H1 (cell line): ENCODE measurements around the gene INF2. TPM values are rescaled to one million over a fixed set of nuclear protein-coding genes. Genes with fewer than 3 reads are reported as not detected.

Experiments
- CTCF ChIA-PET: fragments of 300-600 bp; sonication (Branson Sonifier 250); formaldehyde crosslinking; loops from one replicate; lab custom pipeline; 2021; ENCODE audit not compliant: partially characterized antibody; lab: Charles Lee
- POLR2A ChIA-PET: fragments of 300-600 bp; sonication (Branson Sonifier 250); formaldehyde crosslinking; loops from one replicate; lab custom pipeline; 2021; ENCODE audit warnings: inconsistent platforms; ENCODE audit not compliant: partially characterized antibody; lab: Charles Lee
- DNase-seq, 2 experiments: peaks; one replicate each; pipeline versions ENCODE4 v3.0.0 to v3.0.0-alpha.2; 2010 to 2022; ENCODE audit warnings: low spot score in 2 of 2, low read depth in 1 of 2, mixed read lengths in 1 of 2
- FAIRE-seq: peaks from 2 replicates; lab custom pipeline; 2011; peaks lifted over from hg19 to GRCh38; lab: Jason Lieb, UNC
- H2AFZ ChIP-seq: 2 replicates; pipeline ENCODE4 v1.8.1; 2012; ENCODE audit warnings: low read length, inconsistent platforms
- H2AK5ac ChIP-seq: 2 replicates; pipeline ENCODE4 v1.6.1; 2013; ENCODE audit warnings: low read depth, low read length
- H2BK120ac ChIP-seq: replicated peaks from 2 replicates; pipeline ENCODE3; 2013; ENCODE audit warnings: low read depth, low read length, inconsistent platforms
- H2BK12ac ChIP-seq: 2 replicates; pipeline ENCODE4 v1.6.1; 2013; ENCODE audit warnings: low read depth, low read length
- H2BK15ac ChIP-seq: 2 replicates; pipeline ENCODE4 v1.6.1; 2013; ENCODE audit warnings: low read length
- H2BK20ac ChIP-seq: 2 replicates; pipeline ENCODE4 v1.6.1; 2013; ENCODE audit warnings: low read length
- H2BK5ac ChIP-seq: 2 replicates; pipeline ENCODE4 v1.6.1; 2013; ENCODE audit warnings: low read depth, low read length
- H3K14ac ChIP-seq: 2 replicates; pipeline ENCODE4 v1.6.1; 2013; ENCODE audit warnings: inconsistent platforms; ENCODE audit not compliant: insufficient read length
- H3K18ac ChIP-seq: 2 replicates; pipeline ENCODE4 v1.6.1; 2013; ENCODE audit warnings: low read length; ENCODE audit errors: extremely low read depth
- H3K23ac ChIP-seq: 2 replicates; pipeline ENCODE4 v1.6.1; 2013; ENCODE audit warnings: inconsistent platforms; ENCODE audit not compliant: insufficient read length
- H3K23me2 ChIP-seq: 2 replicates; pipeline ENCODE4 v1.6.1; 2013; ENCODE audit warnings: low read depth, low read length
- H3K27ac ChIP-seq: 2 replicates; pipeline ENCODE4 v1.6.1; 2011; ENCODE audit warnings: low read depth, low read length, inconsistent platforms
- H3K27me3 ChIP-seq, 4 experiments: replicated peaks in 1 of 4; 1 replicate in 1 of 4; 2 replicates in 3 of 4; pipeline versions ENCODE4 v1.6.1 to v1.8.1; 2011 to 2013; ENCODE audit warnings: low read length in 3 of 4, mild to moderate bottlenecking in 3 of 4, inconsistent platforms in 2 of 4, mixed read lengths in 2 of 4, moderate library complexity in 1 of 4; ENCODE audit not compliant: control insufficient read depth in 3 of 4, insufficient read depth in 3 of 4; ENCODE audit errors: extremely low read depth in 1 of 4
- H3K36me3 ChIP-seq, 4 experiments: 2 replicates each; pipeline versions ENCODE4 v1.6.1 to v1.8.1; 2011 to 2013; ENCODE audit warnings: mild to moderate bottlenecking in 4 of 4, low read length in 3 of 4, moderate library complexity in 2 of 4, control low read depth in 1 of 4, inconsistent platforms in 1 of 4; ENCODE audit not compliant: insufficient read depth in 4 of 4, control insufficient read depth in 2 of 4
- H3K4ac ChIP-seq: replicated peaks from 2 replicates; pipeline ENCODE3; 2013; ENCODE audit warnings: low read length, low read depth, mixed read lengths, inconsistent platforms; ENCODE audit not compliant: insufficient read length
- H3K4me1 ChIP-seq, 4 experiments: replicated peaks in 1 of 4; 1 replicate in 1 of 4; 2 replicates in 3 of 4; pipeline versions ENCODE4 v1.6.1 to v1.8.1; 2011 to 2013; ENCODE audit warnings: low read length in 3 of 4, inconsistent platforms in 2 of 4, mixed read lengths in 1 of 4; ENCODE audit not compliant: insufficient read depth in 4 of 4, control insufficient read depth in 3 of 4
- H3K4me2 ChIP-seq, 2 experiments: 2 replicates each; pipeline versions ENCODE4 v1.6.1 to v1.8.1; 2011 to 2013; ENCODE audit warnings: low read depth in 2 of 2, low read length in 2 of 2, control low read depth in 1 of 2, inconsistent platforms in 1 of 2, mild to moderate bottlenecking in 1 of 2; ENCODE audit not compliant: insufficient read depth in 1 of 2
- H3K4me3 ChIP-seq, 4 experiments: fragments of 200-600, 300-600 bp in 1 of 4; sonication (generic), shearing (Covaris generic), sonication (Bioruptor Twin) in 1 of 4; 2 replicates each; pipeline versions ENCODE4 v1.5.1 to v1.8.1; 2011 to 2016; ENCODE audit warnings: low read length in 4 of 4, low read depth in 3 of 4, control low read depth in 2 of 4, inconsistent platforms in 2 of 4, mild to moderate bottlenecking in 2 of 4, mixed read lengths in 1 of 4, moderate library complexity in 1 of 4; ENCODE audit not compliant: insufficient read depth in 2 of 4; ENCODE audit errors: extremely low read depth in 1 of 4
- H3K56ac ChIP-seq: replicated peaks from 2 replicates; pipeline ENCODE3; 2013; ENCODE audit warnings: low read depth, mild to moderate bottlenecking, mixed read lengths, low read length, inconsistent platforms; ENCODE audit not compliant: insufficient read length
- H3K79me1 ChIP-seq: 2 replicates; pipeline ENCODE4 v1.6.1; 2013; ENCODE audit warnings: low read depth, low read length, control low read depth
- H3K79me2 ChIP-seq, 2 experiments: 2 replicates each; pipeline versions ENCODE4 v1.6.1 to v1.8.1; 2012 to 2013; ENCODE audit warnings: low read length in 2 of 2, mild to moderate bottlenecking in 2 of 2, inconsistent platforms in 1 of 2; ENCODE audit not compliant: insufficient read depth in 2 of 2, control insufficient read depth in 1 of 2
- H3K9ac ChIP-seq, 4 experiments: replicated peaks in 1 of 4; 1 replicate in 1 of 4; 2 replicates in 3 of 4; pipeline versions ENCODE4 v1.6.1 to v1.8.1; 2011 to 2013; ENCODE audit warnings: low read depth in 3 of 4, low read length in 3 of 4, control low read depth in 2 of 4, mild to moderate bottlenecking in 2 of 4, moderate library complexity in 2 of 4, inconsistent platforms in 1 of 4; ENCODE audit errors: extremely low read depth in 1 of 4
- H3K9me3 ChIP-seq, 2 experiments: 2 replicates each; pipeline versions ENCODE4 v1.6.1 to v1.8.1; 2012 to 2013; ENCODE audit warnings: mild to moderate bottlenecking in 2 of 2, moderate library complexity in 2 of 2, control low read depth in 1 of 2, inconsistent platforms in 1 of 2, low read depth in 1 of 2, low read length in 1 of 2, mixed read lengths in 1 of 2; ENCODE audit not compliant: insufficient read depth in 2 of 2
- H4K20me1 ChIP-seq, 2 experiments: replicated peaks in 1 of 2; 2 replicates each; pipeline versions ENCODE3 to v1.8.1; 2011 to 2013; ENCODE audit warnings: inconsistent platforms in 2 of 2, low read length in 2 of 2, mild to moderate bottlenecking in 1 of 2; ENCODE audit not compliant: insufficient read depth in 2 of 2, control insufficient read depth in 1 of 2
- H4K5ac ChIP-seq: 2 replicates; pipeline ENCODE4 v1.6.1; 2013; ENCODE audit warnings: low read length, low read depth, mixed read lengths, inconsistent platforms; ENCODE audit not compliant: insufficient read length
- H4K8ac ChIP-seq: 2 replicates; pipeline ENCODE4 v1.8.0; 2013; ENCODE audit warnings: mild to moderate bottlenecking, moderate library complexity, low read length, inconsistent platforms; ENCODE audit not compliant: insufficient read depth; ENCODE audit errors: extremely low read depth
- H4K91ac ChIP-seq: replicated peaks from 2 replicates; pipeline ENCODE3; 2013; ENCODE audit warnings: low read length, mixed read lengths, inconsistent platforms; ENCODE audit not compliant: insufficient read length
- NANOG ChIP-seq: IDR thresholded peaks from 2 replicates; pipeline ENCODE4 v1.6.1; 2011; ENCODE audit warnings: low read length, low read depth, mild to moderate bottlenecking, inconsistent platforms; ENCODE audit not compliant: insufficient read depth, poor library complexity, severe bottlenecking
- POLR2AphosphoS5 ChIP-seq: IDR thresholded peaks from 2 replicates; pipeline ENCODE4 v1.6.1; 2011; ENCODE audit warnings: low read depth, low read length
- RNF2 ChIP-seq: fragments of 200-900, 300-1000 bp; sonication (generic); IDR thresholded peaks from 2 replicates; pipeline ENCODE4 v1.7.1; 2016; ENCODE audit warnings: borderline replicate concordance, low read depth, mild to moderate bottlenecking, antibody characterized with exemption, low read length; ENCODE audit not compliant: poor library complexity, severe bottlenecking; ENCODE audit errors: missing control alignments
- WGBS, 2 experiments: shearing (Covaris generic) in 1 of 2; methylation state at CpG; one replicate each; pipeline versions ENCODE4 v1.1.6 to v1.1.7; 2013 to 2015; ENCODE audit warnings: low lambda C conversion rate in 2 of 2, mixed read lengths in 2 of 2, inconsistent platforms in 1 of 2, low coverage in 1 of 2, missing lambda C conversion rate in 1 of 2; ENCODE audit not compliant: insufficient replicate concordance in 2 of 2, insufficient coverage in 1 of 2, insufficient read length in 1 of 2; ENCODE audit errors: extremely low coverage in 1 of 2, missing lambda C conversion rate in 1 of 2; 5-methylcytosine and 5-hydroxymethylcytosine counted together
- polyA plus RNA-seq, 7 experiments: library from polyadenylated mRNA; depleted of rRNA in 3 of 7; stranded (reverse) in 5 of 7; unstranded in 2 of 7; fragments of >200 nt in 5 of 7; fragments of 200-250 nt in 2 of 7; gene quantifications; 1 replicate in 5 of 7; 2 replicates in 1 of 7; 4 replicates in 1 of 7; pipeline versions ENCODE4 v1.2.1 to v1.2.3, GENCODE V29; 2011 to 2013; ENCODE audit warnings: missing spikeins in 2 of 7, mixed read lengths in 2 of 7
- total RNA-seq: library from RNA; stranded (reverse); fragmentation: NEBNext Ultra II Directional; extraction: Animal tissue kit (Norgen Biotek cat#: 25700); gene quantifications from 2 replicates; pipeline ENCODE4 v1.2.1, GENCODE V29; 2021

Gene INF2
- total and polyA plus RNA-seq, 2 of the 8 experiments (the other 6 are each of a cell fraction or from before 2014, with no cell fraction given) = 29.1 to 59.5 TPM

- ChIA-PET CTCF (interaction anchor here (0.6 to 3.8 kb wide), 14 partner anchors 12 to 199 kb away, joined by 3 to 17 read pairs (median 6); no protein-coding TSS in a partner anchor), POLR2A (interaction anchor here (1.3 to 2.3 kb wide), 3 partner anchors 12 to 33 kb away, joined by 4 to 10 read pairs (median 6); no protein-coding TSS in a partner anchor)
- H3K23me2 ChIP-seq = no peaks in the 10 kb centered on the region
- H3K4me1 ChIP-seq = peaks cover 0 to 15% (median 13%) of the 10 kb centered on the region in 4 experiments; a peak in 5 of 7 replicates
- H3K23ac ChIP-seq = no peak overlapping the region
- H3K9ac ChIP-seq = no peak overlapping the region
- H3K79me1 ChIP-seq = no peaks in the 10 kb centered on the region; the same call in 1 of the 2 replicates
- H4K20me1 ChIP-seq = peaks cover 0 to 20% of the 10 kb centered on the region in 2 experiments
- H4K91ac ChIP-seq = peak overlapping the region; percentile 81
- no peak overlapping the region for H3K14ac ChIP-seq
- H3K9me3 ChIP-seq = no peaks in the 10 kb centered on the region
- FAIRE-seq (no peak), DNase-seq (no peak)
- H2BK15ac ChIP-seq = no peak overlapping the region
- H2BK20ac ChIP-seq = no peak overlapping the region
- H2BK12ac ChIP-seq = peak overlapping the region; percentile 63; the same call in 1 of the 2 replicates
- peak overlapping the region; percentile 40; the same call in 1 of the 2 replicates for H2AK5ac ChIP-seq
- H3K56ac ChIP-seq = no peak overlapping the region
- no peak overlapping the region for H3K4me2 ChIP-seq
- H4K5ac ChIP-seq = no peak overlapping the region
- 91% methylated on average over 34 of the region's 34 CpGs; no CpG with 5 or more reads in 1 of the 2 experiments for WGBS, 2 experiments
- H2BK5ac ChIP-seq = peak overlapping the region; percentile 52; the same call in 1 of the 2 replicates
- no peak overlapping the region for H3K4ac ChIP-seq
- no peak overlapping the region for H2BK120ac ChIP-seq
- no peak overlapping the region for H2AFZ ChIP-seq
- no peak overlapping the region for H3K18ac ChIP-seq
- no peak overlapping the region for H4K8ac ChIP-seq
- no peaks in the 10 kb centered on the region for H3K27me3 ChIP-seq
- TF ChIP-seq RNF2 (no peak), NANOG (no peak), POLR2AphosphoS5 (peak; percentile 50; the same call in 1 of the 2 replicates)
- H3K27ac ChIP-seq = no peak overlapping the region
- peaks cover 4 to 44% (median 7%) of the 10 kb centered on the region in 4 experiments; a peak in 5 of 8 replicates for H3K36me3 ChIP-seq
- no peaks in the 10 kb centered on the region for H3K79me2 ChIP-seq
- no peak overlapping the region for H3K4me3 ChIP-seq
These were observed 20.8 kb downstream of the INF2 start for GRCh38 chr14:104710071-104710735.
